ENCODE measurements around the gene ARFGAP2.

GRCh38 chr11:47147250-47147649, 29.4 kb downstream of the ARFGAP2 start:
- no peak for TF ChIP-seq CTCF (optimal IDR thresholded peaks at IDR 0.05 in 1 of 3, IDR thresholded peaks at IDR 0.05 in 1 of 3, conservative IDR thresholded peaks at IDR 0.05 in 1 of 3; ENCODE audit: extremely low read depth in 1 of 3, insufficient read depth in 2 of 3, low read length in 3 of 3)
- no peak for TF ChIP-seq EZH2 (IDR thresholded peaks at IDR 0.05; ENCODE audit: low read length)
